EH (cell line): Measurements from ENCODE around the gene SLC34A2.
"Not testable (repeated sequence)": the region's sequence is repeated elsewhere in the genome, so short reads cannot be mapped to it uniquely, and the experiment has no call there.

ENCODE experiments used
- DNase-seq: peaks from one replicate; pipeline ENCODE4 v3.0.0-alpha.2; 2015; ENCODE audit warnings: low read depth

The SLC34A2 gene, protein sequence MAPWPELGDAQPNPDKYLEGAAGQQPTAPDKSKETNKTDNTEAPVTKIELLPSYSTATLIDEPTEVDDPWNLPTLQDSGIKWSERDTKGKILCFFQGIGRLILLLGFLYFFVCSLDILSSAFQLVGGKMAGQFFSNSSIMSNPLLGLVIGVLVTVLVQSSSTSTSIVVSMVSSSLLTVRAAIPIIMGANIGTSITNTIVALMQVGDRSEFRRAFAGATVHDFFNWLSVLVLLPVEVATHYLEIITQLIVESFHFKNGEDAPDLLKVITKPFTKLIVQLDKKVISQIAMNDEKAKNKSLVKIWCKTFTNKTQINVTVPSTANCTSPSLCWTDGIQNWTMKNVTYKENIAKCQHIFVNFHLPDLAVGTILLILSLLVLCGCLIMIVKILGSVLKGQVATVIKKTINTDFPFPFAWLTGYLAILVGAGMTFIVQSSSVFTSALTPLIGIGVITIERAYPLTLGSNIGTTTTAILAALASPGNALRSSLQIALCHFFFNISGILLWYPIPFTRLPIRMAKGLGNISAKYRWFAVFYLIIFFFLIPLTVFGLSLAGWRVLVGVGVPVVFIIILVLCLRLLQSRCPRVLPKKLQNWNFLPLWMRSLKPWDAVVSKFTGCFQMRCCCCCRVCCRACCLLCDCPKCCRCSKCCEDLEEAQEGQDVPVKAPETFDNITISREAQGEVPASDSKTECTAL

DNA sequence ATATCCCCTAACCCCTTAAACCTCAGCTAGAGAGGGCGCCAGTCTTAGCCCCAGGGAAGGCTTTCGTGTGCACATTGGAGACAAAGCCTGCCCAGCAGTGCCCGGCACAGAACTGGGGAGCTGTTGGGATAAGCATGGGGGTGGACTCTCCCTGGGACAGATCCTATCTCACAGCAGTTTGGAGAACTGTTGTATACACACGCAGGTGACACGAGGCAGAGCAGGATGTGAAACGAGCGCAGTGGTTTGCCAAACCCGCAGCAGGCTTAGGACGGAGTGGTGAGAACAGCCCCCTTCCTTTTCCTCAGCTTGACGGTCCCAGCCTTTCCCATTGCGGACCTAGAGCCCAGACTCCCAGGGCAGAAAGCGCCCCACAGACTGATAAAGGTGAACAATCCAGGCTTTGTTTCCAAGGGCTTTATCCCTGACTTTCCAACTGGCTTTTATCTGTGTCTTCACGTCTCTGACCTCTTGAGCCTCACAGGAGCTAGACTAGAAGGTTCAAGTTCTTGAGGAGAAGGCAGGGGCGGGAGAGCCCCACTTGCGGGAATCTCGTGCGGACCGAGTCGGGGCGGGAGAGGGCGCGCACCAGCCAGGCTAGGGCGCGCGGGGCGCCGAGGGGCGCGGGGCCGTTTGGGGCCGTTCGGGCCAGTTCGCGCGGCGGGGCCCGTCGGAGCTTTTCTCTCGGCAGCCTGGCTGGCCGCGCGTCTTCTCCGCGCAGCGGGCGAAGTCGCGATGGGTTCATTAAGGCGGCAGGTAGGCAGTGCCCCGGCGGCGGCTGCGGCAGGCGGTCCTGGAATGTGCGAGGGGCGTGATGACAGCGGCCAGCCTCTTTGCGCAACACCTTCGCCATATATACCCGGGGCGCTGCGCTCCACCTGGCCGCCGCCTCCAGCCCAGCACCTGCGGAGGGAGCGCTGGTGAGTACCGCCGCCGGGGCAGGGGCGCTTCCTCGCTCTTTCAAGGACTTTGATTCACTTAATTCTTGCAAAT, at the start of gene SLC34A2:
Gene SLC34A2, plus strand, starts transcription at position 881 of the 993 bp plus-strand sequence. CDS start 6,650 bp downstream, outside the sequence.
- DNase-seq, result no peak

DNA sequence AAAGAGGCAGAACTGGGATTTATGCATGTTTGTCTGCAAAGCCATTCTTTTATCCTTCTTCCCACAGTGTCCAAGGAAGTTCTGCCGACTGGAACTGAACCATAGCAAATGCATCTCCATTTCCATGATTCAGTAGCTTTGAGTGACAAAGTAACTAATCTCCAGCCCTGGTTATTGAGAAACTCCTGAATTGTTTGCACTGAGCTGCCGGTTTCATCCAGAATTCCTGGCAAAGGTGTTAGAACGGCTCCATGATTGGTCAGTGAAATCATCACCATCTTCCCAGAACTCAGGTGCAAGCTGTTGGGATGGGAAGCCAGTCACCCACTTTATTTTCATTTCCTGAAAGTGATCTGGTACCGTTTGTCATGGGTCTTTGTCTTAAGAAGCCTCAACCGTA, 47.0 kb upstream of the SLC34A2 start:
- DNase-seq, result no peak

DNA sequence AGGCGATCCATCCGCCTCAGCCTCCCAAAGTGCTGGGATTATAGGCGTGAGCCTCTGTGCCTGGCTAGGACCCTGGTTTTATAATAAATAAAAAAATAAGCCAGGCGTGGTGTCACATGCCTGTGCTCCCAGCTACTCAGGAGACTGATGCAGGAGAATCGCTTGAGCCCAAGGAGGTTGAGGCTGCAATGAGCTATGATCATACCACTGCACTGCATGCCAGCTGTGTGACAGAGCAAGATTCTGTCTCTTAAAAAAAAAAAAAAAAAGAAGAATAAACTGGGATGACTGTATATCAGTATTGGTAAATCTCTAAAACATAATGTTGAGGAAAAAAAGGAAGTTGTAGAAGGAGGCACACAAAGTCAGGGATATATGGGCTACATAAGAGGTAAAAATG, 45.7 kb upstream of the SLC34A2 start:
- DNase-seq, result no peak

DNA sequence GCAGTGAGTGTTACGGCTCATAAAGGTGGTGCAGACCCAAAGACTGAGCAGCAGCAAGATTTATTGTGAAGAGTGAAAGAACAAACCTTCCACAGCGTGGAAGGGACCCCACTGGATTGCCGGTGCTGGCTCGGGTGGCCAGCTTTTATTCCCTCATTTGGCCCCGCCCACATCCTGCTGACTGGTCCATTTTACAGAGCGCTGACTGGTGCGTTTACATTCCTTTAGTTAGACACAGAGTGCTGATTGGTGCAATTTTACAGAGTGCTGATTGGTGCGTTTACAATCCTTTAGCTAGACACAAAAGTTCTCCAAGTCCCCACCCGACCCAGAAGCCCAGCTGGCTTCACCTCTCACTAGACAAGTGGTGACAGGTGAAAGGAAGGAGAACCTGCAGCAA, 42.0 kb upstream of the SLC34A2 start:
- DNase-seq, result not testable (repeated sequence)

DNA sequence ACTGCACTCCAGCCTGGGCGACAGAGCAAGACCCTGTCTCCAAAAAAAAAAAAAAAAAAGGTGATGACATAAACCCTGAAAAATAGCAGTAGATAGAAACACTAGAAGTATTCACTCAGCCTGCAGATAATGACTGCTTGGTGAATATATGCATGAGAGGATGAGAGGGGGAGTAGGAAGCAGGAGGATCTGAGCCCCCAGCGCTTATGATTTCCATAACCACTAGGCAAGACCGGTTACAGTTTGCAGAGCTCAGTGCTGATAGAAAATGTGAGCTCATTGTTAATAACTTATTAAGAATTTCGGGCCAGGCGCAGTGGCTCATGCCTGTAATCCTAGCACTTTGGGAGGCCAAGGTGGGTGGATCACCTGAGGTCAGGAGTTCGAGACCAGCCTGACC, 40.8 kb upstream of the SLC34A2 start:
- no peak for DNase-seq

DNA sequence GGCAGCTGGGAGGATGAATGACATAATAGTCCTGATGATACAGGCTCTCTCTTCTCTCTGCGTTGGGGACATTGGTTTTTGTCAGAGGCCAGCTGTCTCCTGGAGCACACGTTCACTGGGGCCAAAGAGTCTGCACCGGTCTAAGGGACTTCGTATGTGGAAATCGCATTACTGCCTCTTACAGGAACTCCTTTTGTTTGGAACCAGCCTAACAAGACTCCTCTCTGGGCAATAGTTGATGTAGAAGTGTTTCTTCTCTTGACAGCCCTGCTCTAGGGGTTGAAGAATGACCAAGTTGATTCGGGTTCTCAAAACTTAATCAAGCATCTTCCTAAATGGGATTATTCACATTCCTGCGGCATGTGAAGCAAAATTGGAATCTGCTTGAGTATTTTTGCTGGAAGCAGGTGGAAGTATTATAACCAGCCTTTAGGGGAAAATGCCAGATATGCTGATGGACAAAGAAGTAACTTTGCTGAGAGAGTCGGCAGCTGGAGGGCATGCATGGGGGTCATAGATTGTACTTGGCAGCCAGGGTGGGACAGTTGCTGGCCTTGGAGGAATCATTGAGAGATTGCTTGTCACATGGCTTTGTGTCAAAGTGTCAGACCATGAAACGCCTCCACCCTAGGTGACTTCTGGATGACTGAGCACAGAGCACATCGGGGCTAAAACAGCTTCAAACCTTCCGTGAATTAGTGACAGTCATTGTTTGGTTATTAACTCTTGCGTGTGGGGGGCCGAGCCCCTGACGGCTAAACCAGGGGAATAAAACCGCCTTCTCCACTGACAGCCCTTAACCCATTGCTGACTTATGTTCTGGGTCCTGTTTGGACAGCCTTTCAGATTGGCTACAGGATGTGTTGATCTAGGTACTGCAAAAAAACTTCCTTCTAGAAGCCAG, 34.4 kb upstream of the SLC34A2 start:
- no peak for DNase-seq

DNA sequence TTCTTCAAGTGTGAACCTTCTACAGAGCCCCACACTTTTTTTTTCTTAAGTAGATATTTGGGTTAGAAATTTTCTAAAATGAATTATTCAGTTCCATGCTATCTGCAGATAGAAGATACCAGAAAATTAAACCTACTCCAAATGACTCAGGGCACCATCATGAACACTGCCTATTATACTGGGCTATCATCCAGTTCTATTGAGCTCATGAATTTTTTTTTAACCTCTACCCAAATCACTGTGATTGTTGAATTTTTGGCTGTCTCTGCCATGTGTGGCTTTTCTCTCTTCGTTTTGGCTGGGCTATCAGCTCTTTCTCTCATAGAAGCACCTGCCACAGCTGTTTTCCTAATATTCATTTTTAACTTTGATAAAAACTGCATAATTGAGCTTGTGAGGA, 31.0 kb upstream of the SLC34A2 start:
- no peak for DNase-seq

DNA sequence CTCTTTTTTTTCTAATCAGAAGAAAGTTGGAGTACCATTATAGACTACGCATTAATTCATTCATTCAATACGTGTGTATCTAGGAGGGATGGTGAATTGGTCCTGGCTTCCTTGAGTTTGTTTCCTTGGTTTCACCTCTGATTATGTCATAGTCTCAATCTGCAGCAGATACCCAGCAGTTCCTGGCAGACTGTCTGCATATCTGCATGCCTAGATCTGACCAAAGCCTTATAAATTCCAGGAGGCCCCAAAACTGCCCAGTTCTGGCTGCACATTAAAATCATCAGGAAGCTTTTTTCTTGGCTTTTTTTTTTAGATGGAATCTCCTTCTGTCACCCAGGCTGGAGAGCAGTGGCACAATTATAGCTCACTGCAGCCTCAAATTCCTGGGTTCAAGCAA, 27.2 kb upstream of the SLC34A2 start:
- DNase-seq, result peak; percentile 8

DNA sequence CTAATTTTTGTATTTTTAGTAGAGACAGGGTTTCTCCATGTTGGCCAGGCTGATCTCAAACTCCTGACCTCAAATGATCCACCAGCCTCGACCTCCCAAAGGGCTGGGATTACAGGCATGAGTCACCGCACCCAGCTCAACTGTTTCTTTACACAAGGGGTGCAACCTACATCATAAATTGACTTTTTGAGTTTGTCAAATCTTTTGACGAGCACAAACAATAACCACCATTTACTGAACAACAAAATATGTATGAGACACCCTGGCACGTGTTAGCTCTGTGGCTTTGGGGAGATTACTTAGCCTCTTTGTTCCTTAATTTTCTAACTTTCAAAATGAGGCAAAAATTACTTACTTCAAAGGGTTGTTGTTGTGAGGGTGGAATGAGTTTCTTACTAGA, 23.5 kb upstream of the SLC34A2 start:
- DNase-seq, result no peak

DNA sequence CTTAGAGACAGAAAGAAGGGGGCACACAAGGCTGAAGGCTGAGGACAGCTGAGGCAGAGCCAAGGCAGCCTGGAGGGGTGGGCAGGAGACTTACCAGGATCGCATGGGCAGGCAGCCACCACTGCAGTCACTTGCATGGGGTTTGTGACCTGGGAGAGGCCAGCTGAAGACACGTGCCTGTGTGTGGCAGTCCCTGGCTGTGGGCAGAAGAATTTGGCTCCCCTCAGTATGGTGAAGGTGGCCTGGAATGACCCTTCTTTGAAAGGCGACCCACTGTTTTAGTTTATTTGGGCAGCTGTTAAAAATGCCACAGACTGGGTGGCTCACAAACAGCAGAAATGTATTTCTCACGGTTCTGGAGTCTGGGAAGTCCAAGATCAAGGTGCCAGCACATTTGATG, 22.1 kb upstream of the SLC34A2 start:
- DNase-seq, result no peak

DNA sequence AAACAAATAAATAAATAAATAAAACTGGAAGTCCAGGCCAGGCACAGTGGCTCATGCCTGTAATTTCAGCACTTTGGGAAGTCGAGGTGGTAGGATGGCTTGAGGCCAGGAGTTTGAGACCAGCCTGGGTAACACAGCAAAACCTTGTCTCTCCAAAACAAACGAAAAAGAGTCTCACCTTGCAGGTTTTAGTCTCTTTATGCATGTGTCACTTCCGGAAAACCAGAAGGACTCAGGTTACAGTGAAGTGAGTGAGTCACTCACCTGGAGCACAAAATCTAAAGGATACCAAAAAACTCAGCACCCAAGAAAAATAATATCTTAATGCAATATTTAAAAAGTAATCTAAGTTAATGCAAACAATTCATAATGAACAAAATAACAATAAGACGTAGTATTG, 20.1 kb upstream of the SLC34A2 start:
- no peak for DNase-seq

DNA sequence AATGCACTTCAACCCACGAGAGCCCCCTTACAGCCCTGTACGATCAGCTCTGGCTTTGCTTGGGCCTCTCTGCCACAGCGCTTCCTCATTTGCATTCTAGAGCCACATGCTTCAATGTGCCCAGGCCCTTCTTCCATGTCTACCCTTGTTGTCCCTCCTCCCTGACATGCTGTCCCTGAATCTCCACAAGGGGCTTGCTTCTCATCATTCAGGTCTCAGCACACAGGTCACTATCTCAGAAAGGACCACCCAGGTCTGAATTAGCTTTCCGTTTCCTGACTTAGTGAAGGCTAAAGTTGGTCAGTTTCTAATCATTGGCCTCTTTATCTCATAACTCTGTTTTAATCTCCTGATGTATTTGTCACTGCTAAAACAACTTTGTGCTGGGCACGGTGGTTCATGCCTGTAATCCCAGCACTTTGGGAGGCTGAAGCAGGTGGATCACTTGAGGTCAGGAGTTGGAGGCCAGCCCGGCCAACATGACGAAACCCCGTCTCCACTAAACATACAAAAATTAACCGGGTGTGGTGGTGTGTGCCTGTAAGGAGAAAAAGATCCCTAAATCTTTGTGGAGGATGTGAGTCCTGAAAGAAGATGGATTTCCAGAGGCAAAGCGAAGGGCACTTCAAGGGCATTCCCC, 17.9 kb upstream of the SLC34A2 start:
- no peak for DNase-seq

DNA sequence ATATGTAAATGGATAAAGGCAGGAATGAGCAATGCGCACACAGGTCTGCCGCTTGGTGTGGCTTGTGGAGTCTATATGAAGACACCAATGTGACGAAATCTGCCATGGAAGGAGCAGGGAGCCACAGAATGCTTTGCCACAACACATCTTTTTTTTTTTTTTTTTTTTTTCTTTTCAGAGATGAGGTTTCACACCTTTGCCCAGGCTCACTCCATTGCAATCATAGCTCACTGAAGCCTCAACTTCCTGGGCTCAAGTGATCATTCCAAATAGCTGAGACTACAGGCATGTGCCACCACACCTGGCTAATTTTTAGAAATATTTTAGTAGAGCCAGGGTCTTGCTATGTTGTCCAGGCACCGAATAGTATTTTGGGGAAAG, 17.4 kb upstream of the SLC34A2 start:
- no peak for DNase-seq

DNA sequence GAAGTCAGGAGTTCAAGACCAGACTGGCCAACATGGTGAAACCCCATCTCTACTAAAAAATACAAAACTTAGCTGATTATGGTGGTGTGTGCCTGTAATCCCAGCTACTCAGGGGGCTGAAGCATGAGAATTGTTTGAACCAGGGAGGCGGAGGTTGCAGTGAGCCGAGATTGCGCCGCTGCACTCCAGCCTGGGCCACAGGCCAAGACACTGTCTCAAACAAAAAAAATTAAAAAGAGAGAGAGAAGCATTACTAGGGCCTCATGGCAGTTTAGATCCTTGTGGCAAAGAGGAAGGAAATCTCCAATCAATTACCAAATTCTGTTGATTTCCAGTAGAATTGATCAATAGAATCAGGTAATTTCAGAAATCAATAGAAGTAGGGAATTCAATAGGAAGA, 16.8 kb upstream of the SLC34A2 start:
- DNase-seq, result no peak

DNA sequence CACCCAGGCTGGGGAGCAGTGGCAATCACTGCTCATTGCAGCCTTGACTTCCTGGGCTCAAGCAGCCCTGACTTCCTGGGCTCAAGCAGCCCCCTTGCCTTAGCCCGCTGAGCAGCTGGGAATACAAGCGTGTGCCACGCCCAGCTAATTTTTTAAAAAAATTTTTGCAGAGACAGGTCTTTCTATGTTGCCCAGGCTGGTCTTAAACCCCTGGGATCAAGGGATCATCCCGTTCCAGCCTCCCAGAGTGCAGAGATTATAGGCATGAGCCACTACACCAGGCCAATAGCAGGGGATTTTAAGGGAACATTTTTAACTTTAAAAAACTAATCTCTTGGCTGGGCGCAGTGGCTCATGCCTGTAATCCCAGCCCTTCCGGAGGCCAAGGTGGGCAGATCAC, 5.3 kb upstream of the SLC34A2 start:
- no peak for DNase-seq

DNA sequence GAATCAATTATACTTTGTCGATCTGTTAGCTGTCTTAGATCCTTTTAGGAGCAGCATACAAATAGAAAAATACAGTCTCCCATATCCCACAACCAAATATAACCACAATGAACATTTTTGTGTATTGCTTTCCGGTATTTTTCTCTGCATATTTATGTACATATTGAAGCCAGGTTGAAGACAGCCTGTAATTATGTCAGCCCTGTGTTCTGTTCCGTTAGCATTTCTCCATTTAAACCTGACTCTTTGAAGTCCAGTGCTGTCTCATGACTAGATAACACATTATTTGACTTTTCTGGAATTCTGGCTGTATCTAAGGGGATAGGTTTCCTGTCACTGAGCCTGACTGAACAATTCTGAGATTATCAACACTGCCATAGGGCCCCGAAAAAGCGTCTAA, 4.0 kb upstream of the SLC34A2 start:
- DNase-seq, result no peak

DNA sequence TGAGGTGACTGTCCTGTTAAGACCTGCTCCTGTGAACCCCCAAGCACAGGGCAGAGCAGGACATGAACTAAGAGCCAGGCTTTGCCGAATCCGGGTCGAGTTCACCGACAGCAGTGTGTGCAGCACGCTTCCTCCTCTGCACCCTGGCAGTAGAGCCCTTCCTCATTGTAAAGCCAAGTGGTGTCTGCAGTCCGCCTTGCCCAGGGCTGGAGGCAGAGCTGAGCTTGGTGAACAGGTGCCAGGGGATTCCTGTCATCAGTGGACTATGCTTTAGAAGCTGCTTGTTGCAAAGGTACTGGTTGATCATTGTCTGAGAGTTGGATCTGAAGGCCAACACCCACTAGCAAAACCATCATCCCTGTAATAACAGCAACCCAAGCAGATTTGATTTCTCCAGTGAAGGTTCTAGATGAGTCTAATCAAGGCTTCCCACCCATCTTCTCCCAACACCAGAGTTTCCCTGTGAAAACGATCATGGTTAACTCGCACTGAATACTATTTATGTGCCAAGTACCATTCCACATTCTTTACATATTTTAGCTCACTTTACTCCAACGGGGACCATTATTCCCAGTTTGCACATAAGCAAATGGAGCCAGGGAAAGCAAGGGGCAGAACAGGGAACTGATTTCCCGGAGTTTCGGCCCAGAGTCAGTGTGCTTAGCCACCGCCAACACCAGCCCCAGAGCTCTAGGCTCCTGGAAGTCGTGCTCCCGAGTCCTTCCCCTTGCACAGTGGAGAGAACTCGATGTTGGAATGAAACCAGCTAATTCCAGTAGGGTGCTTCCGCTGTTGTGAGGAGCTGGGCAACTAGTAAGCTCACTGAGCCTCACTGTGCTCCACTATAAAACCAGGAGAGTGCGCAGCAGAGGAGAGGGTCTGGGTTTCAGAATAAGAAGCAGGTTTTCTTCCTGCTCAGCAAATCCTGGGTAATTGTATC, 1.4 kb upstream of the SLC34A2 start:
- DNase-seq, result peak; percentile 27

DNA sequence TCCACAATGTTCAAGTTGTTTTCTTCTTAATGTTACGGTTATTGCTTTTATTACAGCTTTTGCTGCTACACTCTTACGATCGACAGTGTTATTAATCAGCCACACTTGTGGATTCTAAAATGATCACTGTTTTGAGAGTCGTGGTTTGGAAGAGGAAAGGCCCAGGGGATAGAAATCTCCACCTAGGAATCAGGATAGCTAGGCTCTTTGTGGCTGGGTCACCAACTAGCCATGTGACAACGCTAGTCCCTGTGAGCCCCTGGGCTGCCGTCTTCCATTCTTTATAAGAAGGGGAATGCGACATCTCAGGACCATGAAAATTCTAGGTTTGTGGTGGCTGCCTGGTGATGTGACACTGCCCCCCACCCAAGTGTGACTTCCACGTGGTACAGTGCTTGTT, 380 bp downstream of the SLC34A2 start:
- no peak for DNase-seq

DNA sequence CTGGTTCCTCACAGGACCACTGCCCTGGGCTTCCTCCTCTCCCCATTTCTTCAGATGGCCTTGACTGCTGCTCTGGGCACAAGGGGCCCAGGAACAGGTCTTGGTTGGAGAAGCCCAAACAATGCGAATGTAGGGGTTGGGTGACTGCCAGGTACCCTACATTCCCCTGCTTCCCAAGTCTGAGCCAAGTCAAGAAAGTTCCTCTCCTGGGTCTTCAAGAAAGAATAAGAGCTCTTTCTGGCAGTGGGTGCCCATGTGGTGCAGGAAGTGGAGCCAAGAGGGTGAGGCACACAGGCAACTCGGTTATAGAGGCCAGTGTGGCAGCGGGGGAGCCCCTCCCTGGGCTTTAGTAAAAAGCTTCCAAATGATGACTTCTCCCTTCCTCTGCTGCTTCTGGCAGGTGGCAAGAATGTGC, 2.7 kb downstream of the SLC34A2 start:
- DNase-seq, result no peak

DNA sequence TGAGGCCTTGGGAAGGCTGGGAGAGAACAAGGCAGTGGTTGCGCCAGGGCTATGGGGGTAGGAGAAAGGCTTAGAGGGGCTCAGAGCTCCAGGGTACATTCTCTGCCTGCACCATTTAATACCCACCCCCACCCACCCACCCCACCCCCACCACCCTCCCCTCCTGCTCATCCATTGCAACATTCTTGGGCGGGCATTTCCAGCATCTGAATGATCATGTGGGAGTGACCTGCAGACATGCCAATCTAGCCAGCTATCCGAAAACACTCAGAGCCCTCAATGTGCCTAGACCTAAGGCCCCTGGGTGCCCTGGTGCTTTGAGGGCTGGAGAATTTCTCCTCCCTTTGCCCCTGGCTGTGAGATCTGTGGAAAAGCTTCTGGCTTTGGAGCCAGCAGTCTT, 3.1 kb downstream of the SLC34A2 start:
- DNase-seq, result no peak
